Activated T-helper 2 cell treated with anti-CD3 and anti-CD28 coated beads, Interferon-gamma antibody, Interleukin-2, Interleukin-4, amounts not matched to agents 10 μg/mL and 5 μg/mL and 100 μg/mL, durations not matched to agents 14 hours and 24 hours and 36 hours (primary cell): Measurements from ENCODE around the gene FXR2. TPM values are rescaled to one million over a fixed set of nuclear protein-coding genes. Genes with fewer than 3 reads are reported as not detected.
A peak's percentile ranks its signal among the peaks of the same experiment; 100 is the strongest.

Source experiments
- DNase-seq: peaks from one replicate; pipeline ENCODE4 v3.0.0; 2021; ENCODE audit warnings: low spot score
- H3K27ac Mint-ChIP-seq: one replicate; pipeline ENCODE4 v1.8.0; 2021; ENCODE audit warnings: mixed read lengths
- H3K27me3 Mint-ChIP-seq: one replicate; pipeline ENCODE4 v1.8.0; 2021; ENCODE audit warnings: low read depth, mixed read lengths
- H3K36me3 Mint-ChIP-seq: one replicate; pipeline ENCODE4 v1.8.0; 2021; ENCODE audit warnings: low read depth, mixed read lengths
- H3K4me1 Mint-ChIP-seq: one replicate; pipeline ENCODE4 v1.8.0; 2021; ENCODE audit warnings: low read depth, mixed read lengths
- H3K4me3 Mint-ChIP-seq: one replicate; pipeline ENCODE4 v1.8.0; 2021; ENCODE audit warnings: low read depth, mild to moderate bottlenecking, moderate library complexity, mixed read lengths
- H3K9me3 Mint-ChIP-seq: one replicate; pipeline ENCODE4 v1.8.0; 2021; ENCODE audit warnings: mixed read lengths
- intact Hi-C: fragments of 100-400 bp; cut with micrococcal nuclease; formaldehyde crosslinking; loops from one replicate; pipeline ENCODE4 v1.15.1; 2023
- total RNA-seq: library from RNA; stranded (reverse); gene quantifications from 2 replicates; pipeline ENCODE4 v1.2.3, GENCODE V29; 2022

FXR2 gene
- total RNA-seq, 1 donor from 2014 or later: 59.0 TPM

DNA sequence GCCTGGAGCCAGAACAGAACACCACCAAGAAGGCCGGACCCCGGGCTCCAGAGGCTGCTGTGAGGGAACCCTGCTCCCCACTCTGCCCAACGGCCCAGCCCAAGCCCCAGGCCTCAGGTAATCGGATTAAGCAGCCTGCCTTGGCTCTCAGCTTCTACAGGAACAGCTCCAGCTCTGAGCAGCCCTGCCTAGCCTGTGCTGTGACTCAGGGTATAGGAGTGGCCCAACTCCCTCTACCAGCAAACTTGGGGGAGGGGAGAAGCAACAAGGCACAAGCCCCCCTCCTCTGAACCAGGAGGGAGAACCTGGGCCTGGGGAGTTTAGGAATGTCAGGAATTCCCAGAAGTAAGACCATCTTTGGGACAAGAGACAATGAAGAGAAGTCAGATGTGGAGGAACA lies 24.0 kb downstream of the FXR2 start:
- H3K4me3 Mint-ChIP-seq: no peak overlapping the region
- H3K9me3 Mint-ChIP-seq: no peaks in the 10 kb centered on the region
- no peak for DNase-seq
- peak overlapping the region; percentile 43 for H3K27ac Mint-ChIP-seq
- intact Hi-C loops: no loop called here
- H3K4me1 Mint-ChIP-seq: peaks cover 2% of the 10 kb centered on the region
- no peaks in the 10 kb centered on the region for H3K27me3 Mint-ChIP-seq
- peaks cover 79% of the 10 kb centered on the region for H3K36me3 Mint-ChIP-seq

GRCh38 chr17:7589891-7590691 lies 24.6 kb downstream of the FXR2 start, which contains the start of gene SOX15:
SOX15 (minus strand) TSS chr17:7590094; CDS start chr17:7589676, 418 bp downstream.
- H3K4me1 Mint-ChIP-seq: peaks cover 5% of the 10 kb centered on the region
- peaks cover 75% of the 10 kb centered on the region for H3K36me3 Mint-ChIP-seq
- H3K4me3 Mint-ChIP-seq: no peak within 1 kb of the TSS
- intact Hi-C loops: no loop called here
- H3K9me3 Mint-ChIP-seq: no peaks in the 10 kb centered on the region
- no peaks in the 10 kb centered on the region for H3K27me3 Mint-ChIP-seq
- DNase-seq: no peak
- peak within 1 kb of the TSS; percentile 43 for H3K27ac Mint-ChIP-seq

DNA sequence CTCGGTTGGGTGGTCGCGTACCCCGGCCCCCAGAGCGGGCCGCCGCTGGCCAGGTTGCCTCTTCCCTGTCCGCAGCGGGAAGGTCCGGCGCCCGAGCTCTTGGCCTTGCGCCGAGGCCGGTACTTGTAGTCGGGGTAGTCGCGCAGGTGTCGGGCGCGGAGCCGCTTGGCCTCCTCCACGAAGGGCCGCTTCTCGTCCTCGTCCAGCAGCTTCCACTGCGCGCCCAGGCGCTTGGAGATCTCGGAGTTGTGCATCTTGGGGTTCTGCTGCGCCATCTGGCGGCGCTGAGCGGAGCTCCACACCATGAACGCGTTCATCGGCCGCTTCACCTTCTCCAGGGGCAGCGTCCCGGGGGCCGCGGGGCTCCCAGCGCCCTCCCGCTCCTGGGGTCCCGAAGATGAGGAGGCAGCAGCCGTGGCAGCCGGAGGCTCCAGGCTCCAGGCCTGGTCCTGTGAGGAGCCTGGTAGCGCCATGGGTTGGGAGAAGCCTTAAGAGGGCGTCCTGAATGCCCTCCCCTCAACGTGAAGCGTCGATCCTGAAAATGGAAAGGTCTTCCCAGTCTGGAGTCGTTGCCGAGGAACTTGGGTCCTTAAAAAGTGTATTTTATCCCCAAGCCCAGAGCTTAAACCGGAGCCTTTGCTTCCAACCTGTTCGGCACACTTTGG lies 25.4 kb downstream of the FXR2 start:
- H3K4me3 Mint-ChIP-seq: no peak overlapping the region
- H3K36me3 Mint-ChIP-seq: peaks cover 76% of the 10 kb centered on the region
- intact Hi-C loops: no loop called here
- H3K4me1 Mint-ChIP-seq: peaks cover 8% of the 10 kb centered on the region
- peak; percentile 52 for DNase-seq
- H3K27me3 Mint-ChIP-seq: no peaks in the 10 kb centered on the region
- H3K27ac Mint-ChIP-seq: no peak overlapping the region
- no peaks in the 10 kb centered on the region for H3K9me3 Mint-ChIP-seq

DNA sequence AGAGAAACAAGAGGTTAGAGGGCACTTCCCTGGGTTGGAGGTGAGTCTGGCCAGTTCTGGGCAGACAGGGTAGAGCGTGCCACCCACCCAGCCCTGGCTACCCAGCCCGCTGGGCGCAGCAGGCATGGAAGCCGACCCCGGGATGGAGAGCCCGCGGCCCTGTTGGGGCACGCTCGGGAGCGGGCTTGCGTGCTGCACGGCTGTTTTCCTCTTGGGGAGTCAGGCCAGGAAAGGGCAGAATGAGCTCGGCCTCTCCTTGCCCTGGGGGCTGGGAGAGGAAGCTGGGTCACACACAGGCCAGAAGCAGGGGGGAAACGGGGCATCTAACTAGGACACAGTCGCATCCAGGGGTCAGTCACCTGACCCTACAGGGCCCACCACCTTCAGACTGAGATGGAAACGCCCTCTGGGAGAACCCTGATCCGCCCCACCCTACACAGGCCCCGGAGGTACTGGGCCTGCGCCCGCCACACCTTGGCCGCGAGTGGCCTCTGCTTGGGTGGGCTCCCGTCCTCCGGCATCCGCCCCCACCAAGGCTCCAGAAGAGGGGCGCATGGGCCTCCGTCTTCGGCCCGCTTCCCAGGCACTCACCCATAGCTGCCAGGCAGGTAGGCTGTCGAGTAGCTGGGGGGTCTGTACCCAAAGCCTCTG lies 26.0 kb downstream of the FXR2 start:
- no peaks in the 10 kb centered on the region for H3K27me3 Mint-ChIP-seq
- intact Hi-C loops: no loop called here
- no peak overlapping the region for H3K4me3 Mint-ChIP-seq
- DNase-seq: no peak
- H3K9me3 Mint-ChIP-seq: no peaks in the 10 kb centered on the region
- peaks cover 71% of the 10 kb centered on the region for H3K36me3 Mint-ChIP-seq
- no peak overlapping the region for H3K27ac Mint-ChIP-seq
- peaks cover 8% of the 10 kb centered on the region for H3K4me1 Mint-ChIP-seq

- Mint-ChIP-seq H3K4me3 (no peak overlapping the region), H3K27ac (no peak overlapping the region), H3K36me3 (peaks cover 67% of the 10 kb centered on the region), H3K27me3 (no peaks in the 10 kb centered on the region), H3K9me3 (no peaks in the 10 kb centered on the region), H3K4me1 (peaks cover 12% of the 10 kb centered on the region)
- intact Hi-C loops: no loop called here
- DNase-seq: no peak
These were observed 27.1 kb downstream of the FXR2 start for GRCh38 chr17:7587420-7588151.

- no peak for DNase-seq
- Mint-ChIP-seq H3K4me3 (no peak overlapping the region), H3K36me3 (peaks cover 67% of the 10 kb centered on the region), H3K27me3 (no peaks in the 10 kb centered on the region), H3K9me3 (no peaks in the 10 kb centered on the region), H3K4me1 (peaks cover 16% of the 10 kb centered on the region), H3K27ac (no peak overlapping the region)
- intact Hi-C loops: no loop called here
These were observed 27.9 kb downstream of the FXR2 start for GRCh38 chr17:7586673-7587419.

- Mint-ChIP-seq H3K36me3 (peaks cover 76% of the 10 kb centered on the region), H3K27ac (peak within 1 kb of the TSS; percentile 100), H3K9me3 (no peaks in the 10 kb centered on the region), H3K4me3 (peak within 1 kb of the TSS; percentile 95), H3K4me1 (peaks cover 43% of the 10 kb centered on the region), H3K27me3 (no peaks in the 10 kb centered on the region)
- peak; percentile 97 for DNase-seq
- intact Hi-C loops: loop anchor here (1.0 to 2.0 kb wide), 3 partner anchors 11 to 31 kb away; partner anchors contain the start of genes FXR2 and SENP3
These were observed 31.2 kb downstream of the FXR2 start, which contains the start of gene MPDU1 for GRCh38 chr17:7583253-7584109. MPDU1 (plus strand) TSS chr17:7583852; CDS start chr17:7583863, 11 bp downstream.

DNA sequence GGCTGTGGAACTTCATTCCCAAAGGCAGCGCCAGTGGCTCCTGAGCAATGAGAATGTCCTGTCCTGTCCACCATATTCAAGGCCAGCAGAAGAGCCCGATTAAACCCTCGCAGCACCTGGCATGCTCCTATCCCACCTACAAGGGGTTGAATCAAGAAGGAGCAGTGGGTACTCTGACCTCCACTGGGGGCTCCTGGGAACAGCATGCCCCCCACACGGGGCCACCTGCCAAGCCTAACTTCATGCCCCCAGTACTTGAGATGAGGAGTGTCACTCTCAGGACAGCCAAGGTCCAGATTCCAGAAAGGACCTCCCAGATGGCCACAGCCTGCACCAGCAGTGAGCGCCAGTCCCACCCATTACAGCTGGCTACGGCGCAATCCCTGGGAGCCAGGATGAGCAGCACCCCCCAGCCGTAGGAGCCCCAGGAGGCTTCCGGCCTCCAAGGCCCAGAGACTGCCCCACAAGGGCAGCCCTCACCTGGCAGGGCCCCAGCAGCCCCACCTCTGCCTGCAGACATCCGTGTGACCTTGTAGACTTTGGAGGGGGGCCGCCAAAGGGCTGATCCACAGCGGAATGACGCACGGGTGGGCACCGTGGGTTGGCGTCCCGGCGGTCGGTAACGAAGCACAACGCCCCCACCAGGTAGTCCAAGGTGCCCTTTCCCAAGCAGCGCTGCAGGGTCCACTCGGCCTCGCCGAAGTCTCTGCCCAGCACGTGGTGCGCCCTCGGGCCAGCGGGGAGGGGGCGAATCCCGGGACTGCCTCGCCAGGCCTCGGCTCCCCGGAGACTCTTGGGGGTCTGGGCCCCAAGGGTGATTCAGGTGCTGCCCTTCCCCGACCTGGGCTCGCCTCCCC lies 32.1 kb downstream of the FXR2 start:
- intact Hi-C loops: loop anchor here (1.0 to 2.0 kb wide), 2 partner anchors 10 to 32 kb away; partner anchors contain the start of gene FXR2
- DNase-seq: no peak
- Mint-ChIP-seq H3K4me1 (peaks cover 51% of the 10 kb centered on the region), H3K9me3 (no peaks in the 10 kb centered on the region), H3K27ac (peak overlapping the region; percentile 79), H3K4me3 (peak overlapping the region; percentile 95), H3K27me3 (no peaks in the 10 kb centered on the region), H3K36me3 (peaks cover 77% of the 10 kb centered on the region)

GRCh38 chr17:7580604-7581575 lies 33.8 kb downstream of the FXR2 start:
- DNase-seq: no peak
- H3K4me1 Mint-ChIP-seq: peaks cover 67% of the 10 kb centered on the region
- H3K27ac Mint-ChIP-seq: peak overlapping the region; percentile 82
- H3K9me3 Mint-ChIP-seq: no peaks in the 10 kb centered on the region
- H3K27me3 Mint-ChIP-seq: no peaks in the 10 kb centered on the region
- H3K36me3 Mint-ChIP-seq: peaks cover 80% of the 10 kb centered on the region
- intact Hi-C loops: no loop called here
- H3K4me3 Mint-ChIP-seq: peak overlapping the region; percentile 18
